Hepatocyte (in vitro differentiated cells): ENCODE data around the gene TUBA1C. TPM values are rescaled to one million over a fixed set of nuclear protein-coding genes. Genes with fewer than 3 reads are reported as not detected.
"Not testable (repeated sequence)": the region's sequence is repeated elsewhere in the genome, so short reads cannot be mapped to it uniquely, and the experiment has no call there.

Experiments
- DNase-seq: peaks from one replicate; pipeline ENCODE4 v3.0.0-alpha.2; 2016; ENCODE audit warnings: low spot score
- H2AFZ ChIP-seq: fragments of 200-600 bp; sonication (generic); 2 replicates; pipeline ENCODE4 v1.6.0; 2016; ENCODE audit warnings: antibody characterized with exemption, mild to moderate bottlenecking
- H3K27ac ChIP-seq: fragments of 200-600 bp; sonication (generic); 2 replicates; pipeline ENCODE4 v1.5.1; 2016; ENCODE audit warnings: mild to moderate bottlenecking
- H3K27me3 ChIP-seq: fragments of 200-600 bp; sonication (generic); 2 replicates; pipeline ENCODE4 v1.6.1; 2016
- H3K36me3 ChIP-seq: fragments of 200-600 bp; sonication (generic); replicated peaks from 2 replicates; pipeline ENCODE4 v1.5.1; 2016; ENCODE audit warnings: low read depth; ENCODE audit not compliant: insufficient read depth
- H3K4me1 ChIP-seq: fragments of 200-600 bp; sonication (generic); 2 replicates; pipeline ENCODE4 v1.5.1; 2016; ENCODE audit warnings: mild to moderate bottlenecking, moderate library complexity; ENCODE audit not compliant: insufficient read depth
- H3K4me2 ChIP-seq: fragments of 200-600 bp; sonication (generic); 2 replicates; pipeline ENCODE4 v1.6.0; 2016
- H3K4me3 ChIP-seq: fragments of 200-600 bp; sonication (generic); 2 replicates; pipeline ENCODE4 v1.5.1; 2016; ENCODE audit warnings: mild to moderate bottlenecking
- H3K79me2 ChIP-seq: fragments of 200-600 bp; sonication (generic); 2 replicates; pipeline ENCODE4 v1.6.0; 2017; ENCODE audit warnings: mild to moderate bottlenecking
- H3K9me2 ChIP-seq: fragments of 200-600 bp; sonication (generic); replicated peaks from 2 replicates; pipeline ENCODE4 v1.6.0; 2017; ENCODE audit warnings: mild to moderate bottlenecking; ENCODE audit not compliant: insufficient read depth
- H3K9me3 ChIP-seq: fragments of 200-600 bp; sonication (generic); 2 replicates; pipeline ENCODE4 v1.5.1; 2016; ENCODE audit warnings: low read depth, mild to moderate bottlenecking
- H4K20me1 ChIP-seq: fragments of 200-600 bp; sonication (generic); 2 replicates; pipeline ENCODE4 v1.6.0; 2016; ENCODE audit warnings: mild to moderate bottlenecking; ENCODE audit not compliant: insufficient read depth, poor library complexity, severe bottlenecking
- EZH2 ChIP-seq: fragments of 200-600 bp; sonication (generic); IDR thresholded peaks from 2 replicates; pipeline ENCODE4 v1.6.1; 2016; ENCODE audit warnings: antibody characterized with exemption, mild to moderate bottlenecking, borderline replicate concordance
- EZH2phosphoT487 ChIP-seq: fragments of 200-600 bp; sonication (generic); IDR thresholded peaks from one replicate; pipeline ENCODE4 v1.6.1; 2018; ENCODE audit warnings: antibody characterized with exemption, mild to moderate bottlenecking, low read depth, moderate library complexity; ENCODE audit not compliant: unreplicated experiment, severe bottlenecking
- WGBS: methylation state at CpG from one replicate; pipeline ENCODE4 v1.1.6; 2016; ENCODE audit warnings: low lambda C conversion rate; ENCODE audit errors: missing lambda C conversion rate; 5-methylcytosine and 5-hydroxymethylcytosine counted together
- polyA plus RNA-seq: library from polyadenylated mRNA; unstranded; fragments of >200 nt; fragmentation: Nextera tagmentation; extraction: Ambion mirVana; gene quantifications from 2 replicates; pipeline ENCODE4 v1.2.1, GENCODE V29; 2016
- total RNA-seq: library from RNA; depleted of rRNA; stranded (reverse); fragments of >200 nt; gene quantifications from 2 replicates; pipeline ENCODE4 v1.2.3, GENCODE V29; 2014
- TF ChIP-seq, protein P1 (sequence below): fragments of 200-600 bp; sonication (generic); IDR thresholded peaks from 2 replicates; pipeline ENCODE4 v1.5.1; 2016; ENCODE audit warnings: antibody characterized with exemption, mild to moderate bottlenecking; ENCODE audit not compliant: poor library complexity

Gene TUBA1C
- total and polyA plus RNA-seq, 2 experiments from 2014 or later = 252 to 422 TPM

DNA sequence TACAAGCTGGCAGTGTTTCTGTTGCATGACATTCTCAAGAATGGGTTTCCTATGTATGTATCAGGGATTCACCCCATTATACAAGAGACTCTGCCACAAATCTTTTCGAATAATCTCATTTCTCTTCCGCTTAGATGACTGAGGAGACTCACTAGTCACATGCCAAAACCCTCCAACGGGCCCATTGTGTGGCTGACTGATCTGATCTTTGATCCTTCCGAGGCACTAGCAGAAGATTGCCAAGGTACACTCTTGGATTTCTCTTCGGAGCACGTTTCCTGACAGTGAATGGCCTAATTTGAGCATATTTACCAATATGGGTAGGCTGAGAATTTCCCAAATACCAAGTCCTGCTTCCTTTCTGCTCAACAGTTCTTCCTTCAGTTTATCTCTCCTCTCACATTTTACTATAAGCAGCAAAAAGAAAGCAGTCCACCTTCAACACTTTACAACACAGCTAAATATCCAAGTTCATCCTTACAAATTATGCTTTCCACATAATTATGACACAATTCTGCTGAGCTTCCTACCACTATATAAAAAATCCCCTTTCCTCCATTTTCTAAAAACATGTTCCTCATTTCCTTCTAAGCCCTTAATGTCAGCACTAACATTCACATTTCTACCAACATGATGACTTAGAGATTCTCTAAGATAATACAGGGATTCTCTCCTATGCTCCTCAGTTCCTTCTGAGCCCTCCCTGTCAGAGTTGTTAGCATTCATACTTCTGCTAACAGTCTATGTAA lies 41.1 kb downstream of the TUBA1C start:
- Histone ChIP-seq H3K4me1 (no peaks in the 10 kb centered on the region), H3K27ac (no peak overlapping the region), H3K79me2 (no peaks in the 10 kb centered on the region), H3K9me2 (no peaks in the 10 kb centered on the region), H3K36me3 (no peaks in the 10 kb centered on the region), H2AFZ (no peak overlapping the region), H3K9me3 (no peaks in the 10 kb centered on the region), H3K4me2 (no peak overlapping the region), H3K27me3 (peaks cover 6% of the 10 kb centered on the region), H4K20me1 (no peaks in the 10 kb centered on the region), H3K4me3 (no peak overlapping the region)
- no peak for DNase-seq
- 66% methylated on average over 6 of the region's 6 CpGs for WGBS
- TF ChIP-seq EZH2phosphoT487 = no peak
- TF ChIP-seq, protein P1, sequence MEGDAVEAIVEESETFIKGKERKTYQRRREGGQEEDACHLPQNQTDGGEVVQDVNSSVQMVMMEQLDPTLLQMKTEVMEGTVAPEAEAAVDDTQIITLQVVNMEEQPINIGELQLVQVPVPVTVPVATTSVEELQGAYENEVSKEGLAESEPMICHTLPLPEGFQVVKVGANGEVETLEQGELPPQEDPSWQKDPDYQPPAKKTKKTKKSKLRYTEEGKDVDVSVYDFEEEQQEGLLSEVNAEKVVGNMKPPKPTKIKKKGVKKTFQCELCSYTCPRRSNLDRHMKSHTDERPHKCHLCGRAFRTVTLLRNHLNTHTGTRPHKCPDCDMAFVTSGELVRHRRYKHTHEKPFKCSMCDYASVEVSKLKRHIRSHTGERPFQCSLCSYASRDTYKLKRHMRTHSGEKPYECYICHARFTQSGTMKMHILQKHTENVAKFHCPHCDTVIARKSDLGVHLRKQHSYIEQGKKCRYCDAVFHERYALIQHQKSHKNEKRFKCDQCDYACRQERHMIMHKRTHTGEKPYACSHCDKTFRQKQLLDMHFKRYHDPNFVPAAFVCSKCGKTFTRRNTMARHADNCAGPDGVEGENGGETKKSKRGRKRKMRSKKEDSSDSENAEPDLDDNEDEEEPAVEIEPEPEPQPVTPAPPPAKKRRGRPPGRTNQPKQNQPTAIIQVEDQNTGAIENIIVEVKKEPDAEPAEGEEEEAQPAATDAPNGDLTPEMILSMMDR = no peak
- no peak for TF ChIP-seq EZH2

DNA sequence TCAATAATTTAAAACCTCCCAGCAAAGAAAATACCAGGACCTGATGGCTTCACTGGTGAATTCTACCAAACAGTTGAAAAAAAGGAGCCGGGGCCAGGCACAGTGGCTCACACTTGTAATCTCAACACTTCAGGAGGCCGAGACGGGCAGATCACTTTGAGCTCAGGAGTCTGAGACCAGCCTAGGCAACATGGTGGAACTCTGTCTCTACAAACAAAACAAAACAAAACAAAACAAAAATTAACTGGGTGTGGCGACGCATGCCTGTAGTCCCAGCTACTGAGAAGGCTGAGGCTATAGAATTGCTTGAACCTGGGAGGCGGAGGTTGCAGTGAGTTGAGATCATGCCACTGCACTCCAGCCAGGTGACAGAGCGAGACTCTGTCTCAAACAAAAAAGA lies 44.5 kb downstream of the TUBA1C start:
- no peaks in the 10 kb centered on the region for H3K4me1 ChIP-seq
- peaks cover 6% of the 10 kb centered on the region for H3K27me3 ChIP-seq
- H3K79me2 ChIP-seq = no peaks in the 10 kb centered on the region
- H3K4me2 ChIP-seq = no peak overlapping the region
- no peak for TF ChIP-seq EZH2
- TF ChIP-seq, protein P1 = no peak
- no peak for TF ChIP-seq EZH2phosphoT487
- no peaks in the 10 kb centered on the region for H3K36me3 ChIP-seq
- no peak for DNase-seq
- H3K9me3 ChIP-seq = no peaks in the 10 kb centered on the region
- H3K9me2 ChIP-seq = no peaks in the 10 kb centered on the region
- 91% methylated on average over 7 of the region's 7 CpGs for WGBS
- no peaks in the 10 kb centered on the region for H4K20me1 ChIP-seq
- H3K27ac ChIP-seq = no peak overlapping the region
- H3K4me3 ChIP-seq = no peak overlapping the region
- H2AFZ ChIP-seq = no peak overlapping the region

DNA sequence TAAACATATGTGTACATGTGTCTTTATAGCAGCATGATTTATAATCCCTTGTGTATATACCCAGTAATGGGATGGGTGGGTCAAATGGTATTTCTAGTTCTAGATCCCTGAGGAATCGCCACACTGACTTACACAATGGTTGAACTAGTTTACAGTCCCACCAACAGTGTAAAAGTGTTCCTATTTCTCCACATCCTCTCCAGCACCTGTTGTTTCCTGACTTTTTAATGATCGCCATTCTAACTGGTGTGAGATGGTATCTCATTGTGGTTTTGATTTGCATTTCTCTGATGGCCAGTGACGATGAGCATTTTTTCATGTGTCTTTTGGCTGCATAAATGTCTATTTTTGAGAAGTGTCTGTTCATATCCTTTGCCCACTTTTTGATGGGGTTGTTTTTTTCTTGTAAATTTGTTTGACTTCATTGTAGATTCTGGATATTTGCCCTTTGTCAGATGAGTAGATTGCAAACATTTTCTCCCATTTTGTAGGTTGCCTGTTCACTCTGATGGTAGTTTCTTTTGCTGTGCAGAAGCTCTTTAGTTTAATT lies 45.6 kb downstream of the TUBA1C start:
- not testable (repeated sequence) for H3K79me2 ChIP-seq, H3K4me3 ChIP-seq
- 67% methylated on average over 3 of the region's 3 CpGs for WGBS

DNA sequence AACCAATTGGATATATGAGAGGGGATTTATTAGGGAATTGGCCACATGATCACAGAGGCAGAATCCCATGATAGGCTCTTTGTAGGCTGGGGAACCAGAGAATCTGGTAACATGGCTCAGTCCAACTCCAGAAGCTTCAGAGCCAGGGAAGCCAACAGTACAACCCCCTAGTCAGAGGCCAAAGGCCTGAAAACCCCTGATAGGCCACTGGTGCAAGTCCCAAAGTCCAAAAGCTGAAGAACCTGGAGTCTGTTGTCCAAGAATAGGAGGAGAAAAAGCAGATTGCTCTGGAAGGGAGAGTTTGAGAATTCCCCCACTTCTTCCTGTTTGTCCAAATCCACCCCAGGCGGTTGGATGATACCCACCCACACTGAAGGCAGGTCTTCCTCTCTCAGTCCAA lies 49.9 kb downstream of the TUBA1C start:
- WGBS = 71% methylated on average over 1 of the region's 1 CpG
- H3K9me2 ChIP-seq = no peaks in the 10 kb centered on the region
- no peaks in the 10 kb centered on the region for H3K36me3 ChIP-seq
- H3K4me3 ChIP-seq = no peak overlapping the region
- no peak for TF ChIP-seq EZH2phosphoT487
- H3K27me3 ChIP-seq = no peaks in the 10 kb centered on the region
- no peak overlapping the region for H2AFZ ChIP-seq
- no peaks in the 10 kb centered on the region for H3K4me1 ChIP-seq
- H4K20me1 ChIP-seq = no peaks in the 10 kb centered on the region
- no peaks in the 10 kb centered on the region for H3K79me2 ChIP-seq
- no peaks in the 10 kb centered on the region for H3K9me3 ChIP-seq
- H3K27ac ChIP-seq = no peak overlapping the region
- DNase-seq = no peak
- no peak overlapping the region for H3K4me2 ChIP-seq

More for the DNA sequence above, 45.6 kb downstream of the TUBA1C start:
- H3K36me3 ChIP-seq, H3K27me3 ChIP-seq, H3K27ac ChIP-seq, H3K9me3 ChIP-seq, H3K4me1 ChIP-seq, H2AFZ ChIP-seq, DNase-seq, H3K9me2 ChIP-seq, H4K20me1 ChIP-seq, H3K4me2 ChIP-seq: not testable (repeated sequence)

DNA sequence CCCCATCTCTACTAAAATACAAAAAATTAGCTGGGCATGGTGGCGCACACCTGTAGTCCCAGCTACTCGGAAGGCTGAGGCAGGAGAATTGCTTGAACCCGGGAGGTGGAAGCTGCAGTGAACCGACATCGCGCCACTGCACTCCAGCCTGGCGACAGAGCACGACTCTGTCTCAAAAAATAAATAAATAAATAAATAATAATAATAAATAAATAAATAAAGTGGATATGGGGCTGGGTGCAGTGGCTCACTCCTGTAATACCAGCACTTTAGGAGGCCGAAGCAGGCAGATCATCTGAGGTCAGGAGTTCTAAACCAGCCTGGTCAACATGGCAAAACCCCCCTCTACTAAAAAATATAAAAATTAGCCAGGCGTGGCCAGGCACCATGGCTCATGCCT lies 52.2 kb downstream of the TUBA1C start:
- DNase-seq, H3K9me3 ChIP-seq, H3K79me2 ChIP-seq, H3K4me3 ChIP-seq, H4K20me1 ChIP-seq, H3K9me2 ChIP-seq, H3K27me3 ChIP-seq, H3K27ac ChIP-seq, H3K36me3 ChIP-seq, H3K4me1 ChIP-seq, H3K4me2 ChIP-seq, H2AFZ ChIP-seq: not testable (repeated sequence)
- WGBS = 91% methylated on average over 10 of the region's 10 CpGs

DNA sequence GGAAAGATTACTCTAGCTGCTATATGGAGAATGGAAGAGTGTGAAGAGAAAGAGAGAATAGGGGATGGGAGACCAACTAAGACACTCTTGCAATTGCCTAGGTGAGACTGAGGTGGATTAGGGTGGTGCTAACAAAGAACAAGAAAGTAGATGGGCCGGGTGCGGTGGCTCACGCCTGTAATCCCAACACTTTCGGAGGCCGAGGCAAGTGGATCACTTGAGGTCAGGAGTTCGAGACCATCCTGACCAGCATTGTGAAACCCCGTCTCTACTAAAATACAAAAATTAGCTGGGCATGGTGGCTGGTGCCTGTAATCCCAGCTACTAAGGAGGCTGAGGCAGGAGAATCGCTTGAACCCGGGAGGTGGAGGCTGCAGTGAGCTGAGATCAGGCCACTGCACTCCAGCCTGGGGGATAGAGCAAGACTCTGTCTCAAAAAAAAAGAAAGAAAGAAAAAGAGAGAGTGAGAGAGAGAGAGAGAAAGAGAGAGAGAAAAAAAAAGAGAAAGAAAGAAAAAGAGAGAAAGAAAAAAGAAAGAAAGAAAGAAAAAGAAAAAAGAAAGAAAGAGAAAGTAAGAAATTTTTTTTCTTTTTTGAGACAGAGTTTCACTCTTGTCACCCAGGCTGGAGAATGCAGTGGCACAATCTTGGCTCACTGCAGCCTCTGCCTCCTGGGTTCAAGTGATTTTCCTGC lies 55.7 kb downstream of the TUBA1C start:
- WGBS = 90% methylated on average over 9 of the region's 9 CpGs
- not testable (repeated sequence) for H3K4me1 ChIP-seq, H3K27ac ChIP-seq, H3K9me2 ChIP-seq, H3K4me3 ChIP-seq, H3K4me2 ChIP-seq, H3K27me3 ChIP-seq, H3K9me3 ChIP-seq, H3K79me2 ChIP-seq, H4K20me1 ChIP-seq, H3K36me3 ChIP-seq, H2AFZ ChIP-seq, DNase-seq
